PC-9 (cell line): ENCODE results near the gene GPER1. TPM values are rescaled to one million over a fixed set of nuclear protein-coding genes. Genes with fewer than 3 reads are reported as not detected.
A peak's percentile ranks its signal among the peaks of the same experiment; 100 is the strongest.

ENCODE experiments used
- BruUV-seq: library from RNA; stranded (reverse); fragments of 400-500 nt; replicated peaks from 2 replicates; lab custom pipeline; 2021; lab: Mats Ljungman, UMichigan
- CTCF ChIA-PET: fragments of 300-600 bp; sonication (Branson Sonifier 250); formaldehyde crosslinking; loops from one replicate; lab custom pipeline; 2022; ENCODE audit warnings: antibody characterized with exemption; lab: Charles Lee
- POLR2A ChIA-PET: fragments of 300-600 bp; sonication (Branson Sonifier 250); formaldehyde crosslinking; loops from one replicate; lab custom pipeline; 2022; ENCODE audit warnings: antibody characterized with exemption; ENCODE audit not compliant: unreplicated experiment; lab: Charles Lee
- DNase-seq, 2 experiments: peaks; one replicate each; pipeline versions ENCODE4 v3.0.0 to v3.0.0-alpha.2; 2015 to 2022; ENCODE audit warnings: mixed read lengths in 1 of 2
- H2AFZ ChIP-seq: fragments of 200-600 bp; sonication (generic); 2 replicates; pipeline ENCODE4 v1.8.1; 2017; ENCODE audit warnings: antibody characterized with exemption
- H3F3A ChIP-seq: fragments of 200-600 bp; sonication (generic); 2 replicates; pipeline ENCODE4 v1.8.1; 2017; ENCODE audit warnings: antibody characterized with exemption, mild to moderate bottlenecking, low read depth; ENCODE audit not compliant: insufficient read depth
- H3K27ac ChIP-seq: fragments of 200-600 bp; sonication (generic); 2 replicates; pipeline ENCODE4 v1.6.1; 2016; ENCODE audit warnings: mixed run types
- H3K27me3 ChIP-seq: fragments of 200-600 bp; sonication (generic); 2 replicates; pipeline ENCODE4 v1.6.1; 2016; ENCODE audit warnings: low read depth, mixed run types; ENCODE audit not compliant: insufficient read depth
- H3K36me3 ChIP-seq: fragments of 200-600 bp; sonication (generic); 2 replicates; pipeline ENCODE4 v1.6.1; 2016; ENCODE audit warnings: low read depth, mixed run types
- H3K4me1 ChIP-seq: fragments of 200-600 bp; sonication (generic); replicated peaks from 2 replicates; pipeline ENCODE4 v1.6.1; 2016; ENCODE audit warnings: mixed run types; ENCODE audit not compliant: insufficient read depth
- H3K4me2 ChIP-seq: fragments of 200-600 bp; sonication (generic); 2 replicates; pipeline ENCODE4 v1.6.1; 2017; ENCODE audit warnings: mixed run types
- H3K4me3 ChIP-seq: fragments of 200-600 bp; sonication (generic); 2 replicates; pipeline ENCODE4 v1.6.1; 2016; ENCODE audit warnings: mixed run types
- H3K79me2 ChIP-seq: fragments of 200-600 bp; sonication (generic); 2 replicates; pipeline ENCODE4 v1.6.1; 2017; ENCODE audit warnings: low read depth, mixed run types
- H3K9me2 ChIP-seq: fragments of 200-600 bp; sonication (generic); 2 replicates; pipeline ENCODE4 v1.8.1; 2017; ENCODE audit warnings: mild to moderate bottlenecking; ENCODE audit not compliant: insufficient read depth
- H3K9me3 ChIP-seq: fragments of 200-600 bp; sonication (generic); 2 replicates; pipeline ENCODE4 v1.8.1; 2016; ENCODE audit warnings: low read depth; ENCODE audit not compliant: insufficient read depth
- H4K20me1 ChIP-seq: fragments of 200-600 bp; sonication (generic); 2 replicates; pipeline ENCODE4 v1.8.1; 2017; ENCODE audit not compliant: insufficient read depth
- CTCF ChIP-seq: fragments of 200-600 bp; sonication (generic); conservative IDR thresholded peaks from 2 replicates; pipeline ENCODE4 v1.6.1; 2017; ENCODE audit warnings: mixed run types, antibody characterized with exemption, mild to moderate bottlenecking, moderate library complexity
- EZH2 ChIP-seq: fragments of 200-600 bp; sonication (generic); IDR thresholded peaks from 2 replicates; pipeline ENCODE4 v1.8.0; 2017; ENCODE audit warnings: antibody characterized with exemption, low read depth
- intact Hi-C: fragments of 100-400 bp; cut with micrococcal nuclease; formaldehyde crosslinking; loops from one replicate; pipeline ENCODE4 v1.10.0; 2022; ENCODE audit not compliant: unreplicated experiment
- total RNA-seq: library from RNA; stranded (reverse); gene quantifications from 2 replicates; pipeline ENCODE4 v1.2.3, GENCODE V29; 2021

The GPER1 gene
- total RNA-seq, 1 experiment from 2014 or later = 0.37 TPM

- peaks cover 27% of the 10 kb centered on the region for H4K20me1 ChIP-seq
- ChIA-PET POLR2A (no interaction called here), CTCF (no interaction called here)
- no peaks in the 10 kb centered on the region for H3K27me3 ChIP-seq
- TF ChIP-seq CTCF (no peak), EZH2 (no peak)
- no peaks in the 10 kb centered on the region for H3K9me2 ChIP-seq
- no peaks in the 10 kb centered on the region for H3K4me1 ChIP-seq
- BruUV-seq = TSS peak; percentile 13
- peaks cover 12% of the 10 kb centered on the region for H3K36me3 ChIP-seq
- 0 out of 2 replicates have a peak, but pooled peaks cover 5% of the 10 kb centered on the region for H3F3A ChIP-seq
- H2AFZ ChIP-seq = no peak overlapping the region
- H3K9me3 ChIP-seq = no peaks in the 10 kb centered on the region
- H3K4me2 ChIP-seq = no peak overlapping the region
- no peak overlapping the region for H3K27ac ChIP-seq
- intact Hi-C loops = no loop called here
- H3K79me2 ChIP-seq = peaks cover 20% of the 10 kb centered on the region
- H3K4me3 ChIP-seq = no peak overlapping the region
- DNase-seq = no peak
These were observed 37.7 kb downstream of the GPER1 start for GRCh38 chr7:1125603-1125969.

GRCh38 chr7:1127001-1127400 is 39.1 kb downstream of the GPER1 start:
- peaks cover 18% of the 10 kb centered on the region for H4K20me1 ChIP-seq
- H3K36me3 ChIP-seq = peaks cover 12% of the 10 kb centered on the region
- no peak overlapping the region for H3K27ac ChIP-seq
- CTCF ChIA-PET = interaction anchor here (0.7 kb wide), 1 partner anchor 40 kb away, joined by 7 read pairs; no protein-coding TSS in a partner anchor
- H3F3A ChIP-seq = 0 out of 2 replicates have a peak, but pooled peaks cover 3% of the 10 kb centered on the region
- peaks cover 34% of the 10 kb centered on the region for H3K79me2 ChIP-seq
- intact Hi-C loops = no loop called here
- POLR2A ChIA-PET = no interaction called here
- no peak for DNase-seq
- no TSS peak for BruUV-seq
- no peaks in the 10 kb centered on the region for H3K27me3 ChIP-seq
- no peaks in the 10 kb centered on the region for H3K4me1 ChIP-seq
- H3K4me3 ChIP-seq = no peak overlapping the region
- no peak overlapping the region for H3K4me2 ChIP-seq
- no peak for TF ChIP-seq EZH2
- no peak for TF ChIP-seq CTCF
- no peaks in the 10 kb centered on the region for H3K9me3 ChIP-seq
- no peaks in the 10 kb centered on the region for H3K9me2 ChIP-seq
- H2AFZ ChIP-seq = no peak overlapping the region

- Histone ChIP-seq H3K27me3 (no peaks in the 10 kb centered on the region), H3K9me3 (no peaks in the 10 kb centered on the region), H3F3A (0 out of 2 replicates have a peak, but pooled peaks cover 3% of the 10 kb centered on the region), H3K4me2 (no peak overlapping the region), H3K4me3 (no peak overlapping the region), H2AFZ (no peak overlapping the region), H4K20me1 (peaks cover 22% of the 10 kb centered on the region), H3K4me1 (no peaks in the 10 kb centered on the region), H3K9me2 (no peaks in the 10 kb centered on the region), H3K27ac (no peak overlapping the region), H3K36me3 (peaks cover 12% of the 10 kb centered on the region), H3K79me2 (peaks cover 45% of the 10 kb centered on the region)
- POLR2A ChIA-PET = no interaction called here
- DNase-seq = no peak
- no TSS peak for BruUV-seq
- intact Hi-C loops = no loop called here
- CTCF ChIA-PET = interaction anchor here (0.6 kb wide), 1 partner anchor 11 kb away, joined by 3 read pairs; no protein-coding TSS in a partner anchor
- no peak for TF ChIP-seq CTCF
- TF ChIP-seq EZH2 = no peak
These were observed 41.5 kb downstream of the GPER1 start for GRCh38 chr7:1129431-1129830.
